ENCODE results near the gene SDCCAG8.

GRCh38 chr1:243287652-243288051 lies 31.8 kb downstream of the SDCCAG8 start:
- TF ChIP-seq POLR2AphosphoS5 (IDR thresholded peaks at IDR 0.05; ENCODE audit: borderline replicate concordance, low read depth, low read length) (no peak), EZH2 (IDR thresholded peaks at IDR 0.05) (no peak), FOXP2 (optimal IDR thresholded peaks at IDR 0.05; ENCODE audit: control extremely low read depth, extremely low read length, insufficient read depth) (no peak)

Measured in SK-N-MC (cell line).